K562 (cell line): ENCODE data around the gene PSMA7. TPM values are rescaled to one million over a fixed set of nuclear protein-coding genes. Genes with fewer than 3 reads are reported as not detected.
A peak's percentile ranks its signal among the peaks of the same experiment; 100 is the strongest.

Experiments
- ARHGAP35 ChIP-seq: fragments of 450-650 bp; IDR thresholded peaks from 2 replicates; pipeline ENCODE4 v1.6.1; 2018; ENCODE audit not compliant: partially characterized antibody
- CBX5 ChIP-seq: IDR thresholded peaks from 2 replicates; pipeline ENCODE4 v1.6.1; 2014; ENCODE audit warnings: low read depth, borderline replicate concordance
- CHD4 ChIP-seq: fragments of 200-600 bp; sonication (generic); IDR thresholded peaks from 3 replicates; pipeline ENCODE4 v1.6.1; 2012; ENCODE audit warnings: low read depth, mild to moderate bottlenecking, mixed read lengths, low read length, inconsistent platforms; ENCODE audit not compliant: insufficient read depth, insufficient replicate concordance, poor library complexity, severe bottlenecking
- CREM ChIP-seq: IDR thresholded peaks from 2 replicates; pipeline ENCODE4 v1.6.1; 2014; ENCODE audit warnings: antibody characterized with exemption, low read depth
- DIDO1 ChIP-seq: fragments of 450-650 bp; IDR thresholded peaks from 2 replicates; pipeline ENCODE4 v1.6.1; 2016; ENCODE audit warnings: low read depth, missing biosample characterization, missing genetic modification characterization
- EHMT2 ChIP-seq: fragments of 450-650 bp; IDR thresholded peaks from 2 replicates; pipeline ENCODE4 v1.6.1; 2018; ENCODE audit warnings: antibody characterized with exemption
- ELF4 ChIP-seq: fragments of 450-650 bp; formaldehyde crosslinking; IDR thresholded peaks from 2 replicates; pipeline ENCODE4 v1.4.0; 2022; ENCODE audit warnings: missing genetic modification characterization
- GTF2B ChIP-seq: IDR thresholded peaks from 2 replicates; pipeline ENCODE4 v1.6.1; 2011; ENCODE audit not compliant: insufficient read length; ENCODE audit errors: extremely low read depth
- HNRNPLL ChIP-seq: fragments of 200-400 bp; formaldehyde crosslinking; IDR thresholded peaks from 2 replicates; pipeline ENCODE4 v1.6.1; 2017; ENCODE audit warnings: low read length, low read depth, mild to moderate bottlenecking; ENCODE audit not compliant: poor library complexity, severe bottlenecking
- MAX ChIP-seq: sonication (generic); formaldehyde crosslinking; IDR thresholded peaks from 2 replicates; pipeline ENCODE4 v1.9.0; 2022; ENCODE audit warnings: mild to moderate bottlenecking, missing genetic modification reagents
- MTA2 ChIP-seq: fragments of 450-650 bp; IDR thresholded peaks from 2 replicates; pipeline ENCODE4 v1.6.1; 2016; ENCODE audit warnings: low read depth
- MXD1 ChIP-seq: fragments of 250-450 bp; sonication (Bioruptor Pico); IDR thresholded peaks from 2 replicates; pipeline ENCODE4 v1.8.0; 2021; ENCODE audit warnings: borderline replicate concordance, mild to moderate bottlenecking, moderate library complexity; ENCODE audit not compliant: poor library complexity, severe bottlenecking
- NBN ChIP-seq: fragments of 450-650 bp; IDR thresholded peaks from 2 replicates; pipeline ENCODE4 v1.6.1; 2016; ENCODE audit warnings: low read depth, mild to moderate bottlenecking
- NFIC ChIP-seq: fragments of 450-650 bp; IDR thresholded peaks from 2 replicates; pipeline ENCODE4 v1.6.1; 2017; ENCODE audit warnings: mild to moderate bottlenecking, inconsistent platforms
- NFYB ChIP-seq: IDR thresholded peaks from 2 replicates; pipeline ENCODE4 v1.6.1; 2011; ENCODE audit warnings: mild to moderate bottlenecking, moderate library complexity; ENCODE audit not compliant: insufficient read length; ENCODE audit errors: extremely low read depth
- PHB ChIP-seq: fragments of 250-450 bp; sonication (Bioruptor Pico); IDR thresholded peaks from 2 replicates; pipeline ENCODE4 v1.5.0; 2021
- PHB2 ChIP-seq: fragments of 450-650 bp; IDR thresholded peaks from 2 replicates; pipeline ENCODE4 v1.6.1; 2017; ENCODE audit warnings: low read depth
- PTTG1 ChIP-seq: fragments of 450-650 bp; IDR thresholded peaks from 2 replicates; pipeline ENCODE4 v1.6.1; 2016; ENCODE audit warnings: low read depth, mild to moderate bottlenecking, missing genetic modification characterization, missing compliant biosample characterization
- SMARCA5 ChIP-seq: fragments of 450-650 bp; IDR thresholded peaks from 2 replicates; pipeline ENCODE4 v1.6.1; 2016
- SREBF1 ChIP-seq: fragments of 150-350 bp; IDR thresholded peaks from 2 replicates; pipeline ENCODE4 v1.6.1; 2014; ENCODE audit warnings: antibody characterized with exemption, low read depth, low read length, borderline replicate concordance
- SRSF9 ChIP-seq: fragments of 200-400 bp; formaldehyde crosslinking; IDR thresholded peaks from 2 replicates; pipeline ENCODE4 v1.6.1; 2017; ENCODE audit warnings: low read depth, low read length, borderline replicate concordance
- TARDBP ChIP-seq: fragments of 450-650 bp; IDR thresholded peaks from 2 replicates; pipeline ENCODE4 v1.6.1; 2016
- TBL1XR1 ChIP-seq, 2 experiments: IDR thresholded peaks; 2 replicates each; pipeline ENCODE4 v1.6.1; 2012; ENCODE audit warnings: improper control_type of control experiment in 2 of 2, low read length in 2 of 2, mild to moderate bottlenecking in 1 of 2
- TRIM28 ChIP-seq: fragments of 450-650 bp; IDR thresholded peaks from 2 replicates; pipeline ENCODE4 v1.6.1; 2017
- ZBTB9 ChIP-seq: fragments of 450-650 bp; formaldehyde crosslinking; IDR thresholded peaks from 2 replicates; pipeline ENCODE4 v1.4.0; 2020; ENCODE audit warnings: mild to moderate bottlenecking, moderate library complexity
- ZNF121 ChIP-seq: sonication (generic); formaldehyde crosslinking; conservative IDR thresholded peaks from 2 replicates; pipeline ENCODE4 v1.8.0; 2022; ENCODE audit warnings: missing genetic modification reagents
- ZNF431 ChIP-seq: sonication (generic); formaldehyde crosslinking; IDR thresholded peaks from 2 replicates; pipeline ENCODE4 v1.8.0; 2022; ENCODE audit warnings: mild to moderate bottlenecking, missing genetic modification reagents
- ZNF444 ChIP-seq: fragments of 250-450 bp; sonication (Bioruptor Pico); IDR thresholded peaks from 2 replicates; pipeline ENCODE4 v1.4.0; 2020; ENCODE audit warnings: mild to moderate bottlenecking, moderate library complexity
- ZNF584 ChIP-seq: fragments of 200-800 bp; sonication (Bioruptor generic); IDR thresholded peaks from 2 replicates; pipeline ENCODE4 v1.6.1; 2016; ENCODE audit warnings: low read depth, mild to moderate bottlenecking, missing genetic modification characterization, missing compliant biosample characterization
- ZNF77 ChIP-seq: fragments of 250-450 bp; sonication (Bioruptor Pico); IDR thresholded peaks from 2 replicates; pipeline ENCODE4 v1.5.0; 2020
- polyA plus RNA-seq, 8 experiments: library from polyadenylated mRNA; depleted of rRNA in 4 of 8; stranded (reverse) in 5 of 8; unstranded in 3 of 8; fragments of >200 nt; fragmentation: Nextera tagmentation in 2 of 8; fragmentation: Illumina TruSeq in 1 of 8; extraction: Ambion mirVana in 2 of 8; extraction: Trizol in 1 of 8; gene quantifications; 2 replicates each; pipeline versions ENCODE4 v1.2.1 to v1.2.3, GENCODE V29; 2011 to 2014; ENCODE audit warnings: inconsistent platforms in 1 of 8, missing spikeins in 1 of 8
- total RNA-seq, 7 experiments: library from RNA; depleted of rRNA in 6 of 7; stranded (reverse); fragments of >200 nt in 6 of 7; fragmentation: Illumina TruSeq in 2 of 7; extraction: Trizol in 2 of 7; gene quantifications; 2 replicates each; pipeline versions ENCODE4 v1.2.1 to v1.2.3, GENCODE V29; 2011 to 2021; ENCODE audit warnings: low replicate concordance in 1 of 7

PSMA7 gene
- total and polyA plus RNA-seq, 9 of the 15 experiments (the other 6 are each of a cell fraction or from before 2014, with no cell fraction given), result 257 to 510 (median 393) TPM

GRCh38 chr20:62121776-62122653, 21.2 kb downstream of the PSMA7 start, which contains the start of gene LSM14B (continued):
- TF ChIP-seq ZBTB9 (CRISPR knock-in tag) (no peak), GTF2B (no peak), TARDBP (no peak), PTTG1 (no peak), TRIM28 (no peak), CBX5 (no peak), TBL1XR1 (IDR thresholded peaks at IDR 0.05; ENCODE audit: low read length in 2 of 2) (peak in 1 of 2 experiments; percentile 12; a peak in 1 of 4 replicates), SMARCA5 (no peak), ZNF77 (CRISPR knock-in tag) (no peak), PHB2 (no peak), MTA2 (no peak), HNRNPLL (no peak), ZNF584 (CRISPR knock-in tag) (no peak), ELF4 (no peak), SREBF1 (no peak), MXD1 (CRISPR knock-in tag) (no peak), ZNF431 (CRISPR knock-in tag) (no peak), ARHGAP35 (no peak), NFYB (peak; percentile 59), MAX (CRISPR knock-in tag) (no peak; the same call in none of the 2 replicates), NFIC (no peak), CREM (peak; percentile 74), SRSF9 (no peak), CHD4 (no peak), EHMT2 (no peak), ZNF121 (CRISPR knock-in tag) (no peak), ZNF444 (CRISPR knock-in tag) (no peak), NBN (no peak), DIDO1 (tag) (no peak), PHB (CRISPR knock-in tag) (no peak)
